Activated CD8-positive, alpha-beta memory T cell treated with anti-CD3 and anti-CD28 coated beads, Interleukin-2, amount 50 U/mL, for 48 hours (primary cell): Measurements from ENCODE around the gene C7orf57.
"Not testable (repeated sequence)": the region's sequence is repeated elsewhere in the genome, so short reads cannot be mapped to it uniquely, and the experiment has no call there.

Experiments used
- DNase-seq: peaks from one replicate; pipeline ENCODE4 v3.0.0-alpha.2; 2020

The C7orf57 gene

DNA sequence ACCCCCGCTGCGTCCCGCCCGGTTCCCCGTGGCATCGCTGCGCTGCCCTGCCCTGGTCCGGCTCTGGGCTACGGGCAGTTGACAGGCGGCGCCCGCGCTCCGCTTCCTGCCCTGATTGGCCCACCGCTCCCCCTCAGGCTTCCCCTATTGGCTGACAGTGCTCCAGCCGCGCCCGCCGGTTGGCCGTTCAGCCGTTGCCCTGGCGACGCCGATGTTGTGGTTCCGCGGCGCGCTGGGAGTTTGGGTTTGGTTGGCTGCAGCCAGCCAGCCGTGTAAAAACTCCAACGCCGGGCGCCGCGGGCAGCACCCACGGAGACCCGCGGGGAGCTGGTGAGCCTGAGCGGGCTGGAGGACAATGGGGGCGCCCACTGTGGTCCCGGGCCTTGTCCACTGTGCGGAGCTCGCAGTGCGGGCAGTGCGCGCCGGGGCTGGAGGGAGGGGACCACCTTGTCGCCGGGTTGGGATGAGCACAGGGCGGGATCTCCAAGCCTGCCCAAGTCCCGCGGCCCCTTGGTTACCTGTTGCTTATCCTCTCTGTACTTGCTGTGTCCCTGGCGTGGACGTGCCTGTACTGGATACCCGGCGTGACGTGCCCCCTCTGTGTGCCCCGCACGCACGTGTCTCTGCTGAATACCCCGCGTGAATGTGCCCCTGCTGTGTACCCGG, at the start of gene C7orf57:
Gene C7orf57 (plus strand): TSS at position 243 of the 666 bp plus-strand sequence. CDS start 766 bp downstream, outside the sequence.
- peak; percentile 90 for DNase-seq

DNA sequence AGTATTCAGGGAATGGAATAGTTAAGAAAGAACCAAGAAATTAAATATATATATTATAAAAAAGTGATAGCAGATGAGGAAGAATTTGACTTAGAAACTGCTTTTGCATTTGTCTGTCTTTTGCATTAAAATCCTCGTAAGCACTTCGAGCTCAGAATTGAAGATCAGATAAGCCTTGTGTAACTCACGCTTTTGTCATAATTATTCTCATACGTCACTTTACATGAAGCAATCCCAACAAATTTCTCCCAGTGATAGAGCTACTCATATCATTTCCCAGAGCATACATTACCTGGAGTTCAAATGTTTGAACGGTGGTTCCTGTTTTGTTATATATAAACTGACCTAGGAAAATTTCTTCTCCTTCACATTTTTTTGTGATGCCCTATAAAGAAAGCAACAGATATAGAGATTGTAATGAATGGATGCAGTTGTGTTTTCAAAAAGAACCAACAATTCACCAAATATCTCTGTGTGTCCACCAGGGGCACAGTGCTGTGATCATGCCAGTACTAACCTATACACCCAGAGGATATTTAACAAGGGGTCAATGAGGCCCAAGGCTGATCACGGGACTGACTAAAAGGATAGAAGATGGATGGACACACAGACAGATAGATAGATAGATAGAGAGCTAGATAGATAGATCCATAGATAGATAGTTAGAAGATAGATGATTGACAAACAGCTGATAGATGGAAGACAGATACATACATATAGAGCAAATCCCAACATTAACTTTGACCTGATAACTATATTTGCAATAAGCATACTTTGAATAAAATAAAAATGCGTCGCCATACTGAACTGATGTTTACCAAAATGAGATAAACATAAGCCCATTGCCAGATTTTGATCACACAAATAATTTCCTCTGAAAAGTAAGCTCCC, 46.6 kb upstream of the C7orf57 start:
- DNase-seq, result no peak

DNA sequence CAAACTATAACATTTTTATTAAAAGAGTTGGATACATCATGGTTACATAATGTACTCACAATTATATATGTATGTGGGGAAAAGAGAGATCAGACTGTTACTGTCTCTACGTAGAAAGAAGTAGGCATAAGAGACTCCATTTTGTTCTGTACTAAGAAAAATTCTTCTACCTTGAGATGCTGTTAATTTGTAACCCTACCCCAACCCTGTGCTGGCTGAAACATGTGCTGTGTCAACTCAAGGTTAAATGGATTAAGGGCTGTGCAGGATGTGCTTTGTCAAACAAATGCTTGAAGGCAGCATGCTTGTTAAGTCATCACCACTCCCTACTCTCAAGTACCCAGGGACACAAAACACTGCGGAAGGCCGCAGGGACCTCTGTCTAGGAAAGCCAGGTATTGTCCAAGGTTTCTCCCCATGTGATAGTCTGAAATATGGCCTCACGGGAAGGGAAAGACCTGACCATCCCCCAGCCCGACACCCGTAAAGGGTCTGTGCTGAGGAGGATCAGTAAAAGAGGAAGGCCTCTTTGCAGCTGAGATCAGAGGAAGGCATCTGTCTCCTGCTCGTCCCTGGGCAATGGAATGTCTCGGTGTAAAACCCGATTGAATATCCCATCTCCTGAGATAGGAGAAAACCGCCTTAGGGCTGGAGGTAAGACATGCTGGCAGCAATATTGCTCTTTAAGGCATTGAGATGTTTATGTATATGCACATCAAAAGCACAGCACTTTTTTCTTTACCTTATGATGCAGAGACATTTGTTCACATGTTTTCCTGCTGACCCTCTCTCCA, 45.5 kb upstream of the C7orf57 start:
- DNase-seq, result not testable (repeated sequence)

DNA sequence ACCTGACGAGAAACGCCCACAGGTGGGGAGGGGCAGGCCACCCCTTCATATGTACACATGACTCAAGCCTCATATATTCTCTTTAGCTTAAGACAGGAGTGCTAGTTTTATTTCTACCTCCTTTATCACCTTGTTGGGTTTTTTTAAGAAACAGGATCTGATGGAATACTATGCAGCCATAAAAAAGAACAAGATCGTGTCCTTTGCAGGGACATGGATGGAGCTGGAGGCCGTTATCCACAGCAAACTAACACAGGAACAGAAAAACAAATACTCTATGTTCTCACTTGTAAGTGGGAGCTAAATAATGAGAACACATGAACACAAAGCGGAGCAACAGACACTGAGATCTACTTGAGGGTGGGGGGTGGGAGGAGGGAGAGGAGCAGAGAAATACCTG, 44.8 kb upstream of the C7orf57 start:
- no peak for DNase-seq

DNA sequence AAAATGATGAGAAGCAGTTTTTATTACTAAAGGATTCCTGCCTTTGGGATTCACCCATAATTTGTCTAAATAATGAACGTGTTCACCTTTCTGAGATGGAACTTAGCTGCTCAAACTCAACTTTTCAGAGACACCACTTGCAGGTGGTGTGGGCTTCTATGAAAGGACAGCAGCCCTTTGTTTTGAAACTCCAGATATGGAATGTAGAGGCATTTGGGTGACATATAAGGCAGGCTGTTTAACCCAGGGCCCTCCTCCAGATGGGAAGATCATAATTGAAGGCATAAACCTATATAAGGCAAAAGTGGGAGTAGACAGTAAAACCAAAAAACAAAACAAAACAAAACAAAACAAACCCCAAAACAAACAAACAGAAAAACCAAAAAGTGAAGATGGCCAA, 44.1 kb upstream of the C7orf57 start:
- no peak for DNase-seq

DNA sequence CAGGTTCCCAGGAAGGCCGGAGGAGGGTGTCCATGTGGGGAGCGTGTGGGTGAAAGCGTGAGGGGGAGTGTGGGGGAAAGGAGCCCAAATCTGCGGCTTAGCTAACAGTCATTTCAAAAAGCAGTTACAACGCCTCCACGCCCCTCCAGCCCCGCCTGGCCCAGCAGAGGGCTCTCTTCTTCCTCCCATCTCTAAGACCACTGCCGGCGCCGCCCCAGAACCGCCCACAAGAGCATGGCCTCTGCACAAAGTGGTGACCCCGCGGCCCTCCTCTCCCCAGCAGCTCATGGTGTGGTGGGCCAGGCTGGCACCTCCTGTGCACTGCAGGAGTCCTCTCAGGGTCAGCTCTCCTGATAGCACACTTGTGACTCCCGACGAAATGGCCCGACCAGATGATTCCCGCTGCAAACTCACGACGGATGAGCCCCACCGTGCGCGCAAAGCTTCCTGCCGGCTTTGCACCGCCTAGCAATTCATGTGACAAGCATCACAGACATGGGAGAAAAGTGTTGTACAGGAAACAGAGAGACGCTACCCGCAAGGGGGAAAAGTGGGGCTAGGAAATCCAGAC, 43.5 kb upstream of the C7orf57 start:
- DNase-seq, result peak; percentile 88

DNA sequence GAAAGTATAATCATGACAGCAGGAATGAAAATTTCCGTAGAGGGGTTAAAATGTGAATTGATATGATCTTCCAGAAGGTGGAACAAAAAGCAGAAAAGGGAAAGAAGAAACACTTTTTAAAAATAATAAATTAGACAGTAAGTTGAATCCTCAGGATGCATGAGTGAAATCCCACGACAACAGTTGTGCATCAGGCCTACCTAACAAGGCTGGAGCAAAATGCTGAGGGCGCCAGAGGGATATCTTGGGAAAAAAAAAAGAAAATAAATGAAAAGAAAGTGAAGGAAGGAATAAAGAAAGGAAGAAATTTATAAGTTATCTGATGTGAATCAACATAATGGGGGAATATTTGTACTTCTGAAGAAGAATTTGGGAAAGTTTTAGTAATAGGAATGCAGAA, 42.9 kb upstream of the C7orf57 start:
- DNase-seq, result no peak

DNA sequence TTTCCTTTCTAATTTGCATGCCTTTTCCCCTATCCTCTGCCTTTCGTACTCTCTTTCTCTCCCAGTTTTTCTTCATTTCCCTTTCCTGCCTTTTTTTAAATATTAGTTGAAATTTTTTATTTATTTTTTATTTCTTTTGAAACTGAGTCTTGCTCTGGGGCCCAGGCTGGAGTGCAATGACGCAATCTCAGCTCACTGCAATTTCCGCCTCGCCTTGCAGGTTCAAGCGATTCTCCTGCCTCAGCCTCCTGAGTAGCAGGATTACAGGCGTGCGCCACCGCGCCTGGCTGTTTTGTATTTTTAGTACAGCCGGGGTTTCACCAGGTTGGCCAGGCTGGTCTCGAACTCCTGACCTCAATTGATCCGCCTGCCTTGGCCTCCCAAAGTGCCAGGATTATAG, 35.9 kb upstream of the C7orf57 start:
- DNase-seq, result no peak

DNA sequence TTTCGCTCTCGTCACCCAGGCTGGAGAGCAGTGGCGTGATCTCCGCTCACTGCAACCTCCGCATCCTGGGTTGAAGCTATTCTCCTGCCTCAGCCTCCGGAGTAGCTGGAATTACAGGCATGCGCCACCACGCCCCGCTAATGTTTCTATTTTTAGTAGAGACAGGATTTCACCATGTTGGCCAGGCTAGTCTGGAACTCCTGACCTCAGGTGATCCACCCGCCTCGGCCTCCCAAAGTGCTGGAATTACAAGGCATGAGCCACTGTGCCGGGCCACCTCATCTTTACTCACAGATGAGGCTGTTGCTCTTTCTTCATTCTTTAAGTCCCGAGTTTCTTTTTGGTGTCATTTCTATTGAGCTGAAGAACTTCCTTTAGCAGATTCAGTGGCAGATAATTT, 35.2 kb upstream of the C7orf57 start:
- not testable (repeated sequence) for DNase-seq

DNA sequence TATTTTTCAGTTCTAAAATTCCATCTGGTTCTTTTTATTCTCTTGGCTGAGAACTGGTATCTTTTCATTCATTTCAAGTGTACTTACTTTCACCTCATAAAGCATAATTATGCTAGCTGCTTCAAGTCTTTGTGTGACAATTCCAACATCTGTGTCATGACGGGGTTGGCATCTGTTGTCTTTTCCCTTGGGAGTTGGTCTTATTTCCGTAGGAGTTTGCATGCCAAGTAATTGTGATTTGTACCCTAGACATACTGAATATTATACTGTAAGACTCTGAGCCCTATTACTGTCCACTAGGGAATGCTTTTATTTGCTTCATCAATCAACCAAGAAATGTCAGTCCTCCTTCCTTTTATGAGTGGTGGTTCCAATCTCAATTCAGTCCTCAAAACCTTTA, 31.3 kb upstream of the C7orf57 start:
- DNase-seq, result no peak

DNA sequence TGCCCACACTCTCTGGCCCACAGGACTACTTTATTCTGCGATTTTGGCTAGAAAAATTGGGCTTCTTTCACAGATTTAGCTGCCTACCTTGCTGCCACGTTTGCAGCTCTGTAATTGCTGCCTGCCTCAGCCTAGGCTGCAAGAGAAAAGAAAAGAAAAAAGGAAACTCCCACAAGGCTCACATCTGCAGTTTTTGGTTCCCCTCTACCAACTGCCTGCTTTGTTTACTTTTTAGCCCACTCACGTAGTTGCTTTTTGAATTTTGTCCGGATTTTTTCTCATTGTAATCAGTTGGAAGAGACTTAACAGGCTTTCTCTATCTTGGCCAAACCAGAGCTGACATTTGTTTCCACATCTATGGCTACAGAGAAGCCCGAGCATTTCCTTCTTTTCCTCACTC, 30.7 kb upstream of the C7orf57 start:
- no peak for DNase-seq

DNA sequence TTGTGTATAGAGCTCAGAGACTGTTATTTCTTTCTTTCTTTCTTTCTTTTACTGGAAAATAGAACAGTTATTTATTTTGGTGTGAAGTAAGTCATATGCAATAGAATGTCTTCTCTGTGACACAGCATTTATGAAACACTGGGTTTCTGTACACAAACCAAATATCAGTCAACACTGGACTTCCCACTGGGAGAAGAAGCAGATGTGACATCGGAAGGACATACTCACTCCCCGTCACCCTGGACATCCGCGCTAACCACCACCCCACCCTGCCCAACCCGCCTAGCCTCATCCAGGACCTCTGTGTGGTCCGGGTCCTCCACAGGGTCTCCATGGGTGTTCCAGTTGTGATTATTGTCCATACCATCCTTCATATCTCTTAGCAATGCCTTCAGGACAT, 28.5 kb upstream of the C7orf57 start:
- DNase-seq, result no peak

DNA sequence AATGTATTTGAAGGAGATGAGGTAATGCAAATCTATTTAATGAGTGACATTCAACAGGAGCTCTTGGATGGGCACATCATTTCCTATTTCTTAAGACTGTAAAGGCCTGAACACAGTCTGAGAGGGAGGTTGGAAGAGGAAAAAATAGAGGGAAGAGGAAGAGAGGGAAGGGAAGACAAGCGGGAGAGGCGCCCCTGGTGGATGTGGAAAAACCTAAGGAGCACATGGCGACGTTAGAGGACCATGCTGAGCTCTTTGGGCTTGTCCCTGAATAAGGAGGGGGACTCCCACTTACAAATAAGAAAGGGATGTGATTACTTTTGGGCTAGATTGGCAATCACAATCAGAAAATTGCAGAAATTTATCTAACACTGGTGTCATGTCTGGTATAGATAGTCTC, 26.1 kb upstream of the C7orf57 start:
- no peak for DNase-seq

DNA sequence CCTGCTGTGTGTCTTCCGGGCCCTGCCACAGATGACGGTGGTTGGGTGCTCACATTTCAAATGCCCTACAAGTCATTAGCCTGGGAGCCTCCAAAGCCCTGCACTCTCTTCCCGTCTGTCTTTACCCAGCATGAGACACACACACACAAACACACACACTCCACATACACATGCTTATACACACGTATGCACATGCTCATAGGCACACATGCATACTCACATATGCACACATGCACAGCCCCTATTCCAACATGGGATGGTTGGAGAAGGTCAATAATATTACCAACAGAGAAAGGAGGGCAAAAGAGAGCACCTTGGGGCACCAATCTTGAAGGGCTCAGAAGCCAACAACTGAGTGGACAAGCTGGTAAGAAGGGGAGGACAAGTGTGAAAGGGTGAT, 25.4 kb upstream of the C7orf57 start:
- DNase-seq, result no peak

DNA sequence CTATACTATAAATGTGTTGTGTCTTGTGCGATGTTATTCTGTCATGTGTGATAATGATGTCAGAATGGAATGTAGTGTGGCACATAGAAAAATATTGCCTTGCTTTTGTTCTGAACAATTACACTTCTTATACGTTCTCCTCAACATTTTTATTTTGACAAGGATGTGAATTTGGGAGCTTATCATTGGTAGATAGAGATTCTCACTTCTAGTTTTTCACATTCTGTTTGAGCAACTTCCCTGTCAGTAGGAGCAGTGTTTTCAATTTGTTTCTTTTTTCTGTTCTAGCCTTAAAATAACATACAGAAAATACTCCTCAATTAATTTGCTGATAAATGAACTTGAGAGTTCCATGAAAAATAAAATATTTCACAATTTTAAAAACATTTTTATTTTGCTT, 24.0 kb upstream of the C7orf57 start:
- no peak for DNase-seq

DNA sequence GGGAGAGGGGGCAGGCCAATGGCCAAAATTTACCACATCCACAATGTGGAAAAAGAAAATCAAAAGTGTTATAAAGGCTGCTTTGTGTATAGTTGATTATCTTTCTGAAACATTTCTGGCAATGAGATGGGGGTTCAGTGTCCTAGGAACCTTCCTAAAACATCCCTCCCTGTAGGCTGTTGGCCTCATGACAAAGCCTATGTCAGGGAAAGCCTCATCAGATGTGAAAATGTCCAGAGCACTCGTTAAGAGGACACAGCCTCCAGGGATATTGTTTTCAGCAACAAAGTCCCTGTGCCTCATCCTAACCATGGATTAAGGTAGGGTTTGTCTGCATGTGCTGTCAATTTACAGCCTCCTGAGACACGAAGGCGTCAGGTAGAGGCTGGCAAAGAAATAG, 23.4 kb upstream of the C7orf57 start:
- no peak for DNase-seq

DNA sequence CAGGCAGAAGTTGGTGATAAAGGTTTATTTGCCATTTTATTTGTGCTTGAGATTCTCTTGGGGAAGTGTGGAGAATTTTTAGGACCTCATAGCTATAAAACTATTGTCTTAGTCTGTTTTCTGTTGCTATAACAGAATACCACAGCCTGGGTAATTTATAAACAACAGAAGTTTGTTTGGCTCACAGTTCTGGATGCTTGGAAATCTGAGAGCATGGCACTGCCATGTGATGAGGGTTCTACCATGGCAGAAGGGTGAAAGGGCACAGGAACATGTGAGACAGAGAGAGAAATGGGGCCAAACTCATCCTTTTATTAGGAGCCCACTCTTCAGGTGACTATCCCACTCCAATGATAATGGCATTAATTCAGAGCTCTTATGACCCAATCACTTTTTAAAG, 18.7 kb upstream of the C7orf57 start:
- DNase-seq, result no peak

DNA sequence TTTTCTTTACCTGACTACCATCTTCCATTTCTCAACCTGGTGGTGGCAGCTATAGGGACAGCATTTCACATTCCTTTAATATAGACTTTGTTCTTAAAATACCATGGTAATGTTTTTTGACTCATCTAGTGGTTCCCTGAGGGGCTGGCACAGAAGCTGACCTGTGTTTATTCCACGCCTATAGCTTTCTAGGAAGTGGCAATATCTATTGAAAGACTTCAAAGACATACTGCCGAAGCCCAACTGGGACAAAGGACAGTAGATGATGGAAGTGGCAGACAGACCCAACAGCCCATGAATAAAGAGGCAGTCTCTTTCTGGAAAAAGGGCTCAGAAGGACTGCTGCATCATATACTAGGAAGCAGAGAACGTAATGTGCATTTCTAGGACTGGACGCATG, 17.7 kb upstream of the C7orf57 start:
- DNase-seq, result no peak

DNA sequence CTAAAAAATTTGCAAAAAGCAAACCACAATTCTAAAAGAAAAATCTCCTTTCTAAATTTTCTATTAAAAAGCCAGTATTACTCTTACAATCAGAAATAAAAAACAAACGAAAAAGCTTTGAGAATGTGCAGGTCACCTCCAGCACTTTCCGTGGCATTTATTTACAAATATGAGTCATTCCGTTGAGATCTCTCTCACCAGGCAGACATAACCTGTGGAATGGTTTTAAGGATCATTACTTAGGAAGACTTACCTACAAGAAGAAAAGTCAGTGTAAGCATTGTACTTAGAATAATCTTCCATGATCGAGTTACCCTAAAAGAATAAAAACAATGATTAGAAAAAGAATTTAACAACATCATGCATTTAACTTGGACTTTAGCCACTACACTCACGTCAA, 9.7 kb upstream of the C7orf57 start:
- DNase-seq, result no peak

DNA sequence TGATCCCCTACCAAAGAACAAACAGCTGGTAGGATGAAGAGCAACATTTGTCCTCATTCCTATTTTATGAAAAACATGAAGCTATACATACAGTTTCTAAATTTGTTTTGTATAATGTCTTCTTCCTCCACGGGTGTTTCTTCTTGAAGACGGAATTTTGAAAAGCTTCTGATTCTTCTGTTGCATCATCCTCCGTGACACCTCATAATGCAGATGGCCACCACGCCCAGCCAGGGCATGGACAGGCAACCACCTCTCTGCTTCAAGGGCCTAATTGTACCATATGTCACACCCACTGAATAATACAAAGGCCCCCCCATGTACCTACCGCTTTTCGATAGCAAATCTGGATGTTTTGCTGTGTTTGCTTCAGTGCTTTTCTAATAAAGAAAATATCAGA, 6.4 kb upstream of the C7orf57 start, which contains the start of gene SUN3:
Gene SUN3 (minus strand): TSS at position 170 of the 400 bp plus-strand sequence. CDS start 169 bp downstream, at position 1.
- no peak for DNase-seq

DNA sequence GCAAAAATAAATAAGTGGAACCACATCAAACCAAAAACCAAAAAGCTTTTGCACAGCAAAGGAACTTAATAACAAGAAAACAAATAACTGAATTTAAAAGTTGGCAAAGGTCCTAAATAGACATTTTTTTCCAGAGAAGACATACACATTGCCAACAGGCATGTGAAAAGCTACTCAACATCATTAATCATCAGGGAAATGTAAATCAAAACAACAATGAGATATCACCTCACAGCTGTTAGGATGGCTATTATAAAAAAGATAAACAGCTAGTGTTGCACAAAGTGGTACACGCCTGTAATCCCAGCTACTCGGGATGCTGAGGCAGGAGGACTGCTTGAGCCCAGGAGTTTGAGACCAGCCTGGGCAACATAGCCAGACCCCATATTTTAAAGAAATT, 4.2 kb upstream of the C7orf57 start:
- no peak for DNase-seq

DNA sequence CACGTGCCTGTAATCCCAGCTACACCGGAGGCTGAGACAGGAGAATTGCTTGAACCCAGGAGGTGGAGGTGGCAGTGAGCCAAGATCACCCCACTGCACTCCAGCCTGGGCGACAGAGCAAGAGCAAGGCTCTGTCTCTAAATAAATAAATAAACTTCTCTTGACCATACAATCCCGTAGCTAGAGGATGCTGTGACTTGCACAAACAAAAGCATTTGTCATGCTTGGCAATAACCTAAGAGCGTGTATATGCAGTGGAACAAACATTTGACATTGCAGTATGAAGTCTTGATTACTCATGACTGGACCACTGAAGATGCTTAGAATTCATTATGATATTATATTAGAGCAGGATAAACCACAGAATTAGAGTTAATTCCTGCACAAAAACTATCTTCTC, 1.4 kb upstream of the C7orf57 start:
- no peak for DNase-seq

DNA sequence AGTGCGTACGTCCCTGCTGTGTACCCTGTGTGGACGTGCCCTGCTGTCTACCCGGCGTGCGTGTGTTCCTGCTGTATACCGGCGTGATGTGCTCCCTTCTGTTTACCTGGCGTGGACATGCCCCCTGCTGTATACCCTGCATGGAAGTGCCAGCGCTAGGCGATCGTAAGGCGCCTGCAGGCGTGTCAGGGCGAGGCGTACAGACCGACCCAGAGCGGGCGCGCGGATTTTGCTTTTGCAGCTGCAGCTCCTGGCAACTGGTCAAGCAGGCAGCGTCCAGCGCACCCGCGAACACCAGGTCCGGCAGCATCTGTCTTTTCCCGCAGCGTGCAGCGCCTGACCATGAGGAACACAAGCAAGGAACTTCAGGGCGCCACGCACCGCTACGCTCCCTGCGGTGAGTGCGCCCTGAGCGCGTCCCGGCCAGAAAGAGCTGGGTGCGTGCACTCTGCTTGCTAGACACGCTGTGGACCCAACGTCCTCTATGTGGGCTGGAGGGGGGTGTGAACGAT, 680 bp downstream of the C7orf57 start:
- DNase-seq, result no peak
